Measurements from ENCODE around the gene IDS.
A peak's percentile ranks its signal among the peaks of the same experiment; 100 is the strongest.
"Not testable (repeated sequence)": the region's sequence is repeated elsewhere in the genome, so short reads cannot be mapped to it uniquely, and the experiment has no call there.

IDS gene

DNA sequence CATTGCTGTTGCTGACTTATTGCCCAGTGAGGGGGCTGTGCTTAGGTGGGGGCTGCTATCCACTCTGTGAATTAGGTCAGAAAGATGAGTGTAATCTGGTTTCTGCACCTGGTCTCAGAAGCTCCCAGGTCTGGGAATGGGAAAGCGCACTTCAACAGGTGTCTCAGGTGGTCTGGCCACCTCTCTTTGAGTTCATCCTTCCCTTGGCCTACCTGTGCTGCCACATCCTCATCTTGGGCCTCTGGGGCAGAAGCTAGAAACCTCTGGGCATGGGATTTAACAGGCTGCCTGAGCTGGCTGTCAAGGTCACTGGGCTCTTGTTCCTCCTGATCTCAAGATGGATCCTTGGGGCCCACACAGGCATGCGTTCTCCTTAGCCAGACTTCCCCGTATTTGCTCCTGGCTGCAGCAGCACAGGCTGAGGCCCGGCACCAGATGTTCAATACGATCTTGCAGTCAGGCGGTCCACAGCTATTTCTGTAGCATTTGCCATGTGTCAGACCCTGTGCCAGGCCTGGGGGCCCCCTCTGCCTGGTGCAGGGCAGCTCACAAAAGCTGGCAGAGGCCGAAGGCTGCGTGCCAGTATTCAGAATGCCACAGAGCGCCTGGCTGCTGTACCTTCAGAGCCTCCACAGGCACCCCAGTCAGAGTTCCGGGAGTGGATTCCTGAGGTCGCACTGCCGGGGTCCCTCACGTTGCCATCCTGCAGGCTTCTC, 21.4 kb upstream of the IDS start:
- DNase-seq = not testable (repeated sequence)

DNA sequence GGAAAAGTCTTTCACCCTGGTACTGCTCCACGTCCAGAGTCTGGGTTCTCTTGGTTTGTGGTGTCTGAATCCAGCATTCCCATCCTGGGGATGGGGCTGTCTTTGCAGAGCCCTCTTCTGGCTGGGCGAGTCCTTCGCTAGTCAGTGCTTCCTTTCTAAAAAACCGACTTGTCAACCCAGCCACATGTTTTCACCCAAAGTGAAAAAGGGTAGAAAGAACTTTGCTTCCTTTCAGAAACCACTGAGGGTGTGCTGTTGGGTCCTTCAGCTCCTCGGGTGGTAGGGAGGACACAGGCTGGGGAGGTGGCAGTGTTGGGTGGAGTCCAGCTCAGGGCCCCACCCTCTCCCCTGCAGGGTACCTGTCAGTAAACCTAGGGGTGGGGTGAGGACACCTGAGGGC, 20.8 kb upstream of the IDS start:
- peak; percentile 24 for DNase-seq

DNA sequence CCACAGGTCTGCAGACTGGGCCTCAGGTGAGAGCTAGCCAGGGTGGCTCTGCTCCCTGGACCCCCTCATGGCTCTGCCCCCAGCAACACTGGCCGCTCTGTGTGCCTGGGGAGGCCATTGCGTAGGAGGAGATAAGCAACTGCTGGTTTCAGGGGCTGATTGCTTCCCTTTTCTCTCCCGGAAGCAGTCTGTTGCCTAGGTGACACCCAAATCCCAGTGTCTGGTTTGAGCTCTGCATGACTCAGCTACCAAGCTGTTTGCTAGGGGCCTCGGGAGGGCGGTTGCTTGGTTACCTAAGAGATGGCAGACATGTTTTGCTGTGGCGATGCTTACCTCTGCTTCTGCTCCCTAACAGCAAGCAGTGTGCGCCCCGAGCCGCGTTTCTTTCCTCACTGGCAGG, 20.3 kb upstream of the IDS start:
- DNase-seq = peak; percentile 57

DNA sequence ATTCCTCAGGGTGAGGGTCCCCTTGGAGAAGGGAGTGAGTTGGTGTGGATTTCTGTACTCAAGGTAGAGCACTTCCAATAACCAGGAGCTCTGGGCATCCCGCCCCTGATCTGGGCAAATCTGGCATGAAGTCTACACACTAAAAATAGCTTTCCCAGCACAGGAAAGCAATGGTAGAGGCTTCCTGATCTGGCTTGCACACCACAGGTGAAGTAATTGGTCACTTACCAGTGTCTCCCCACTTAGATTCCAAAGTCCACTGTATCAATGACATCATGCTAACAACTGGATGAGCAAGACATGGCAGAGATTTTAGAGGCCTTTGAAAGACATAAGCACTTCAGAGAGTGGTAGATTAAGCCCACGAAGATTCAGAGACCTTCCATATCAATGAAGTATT, 17.8 kb upstream of the IDS start:
- DNase-seq = no peak

DNA sequence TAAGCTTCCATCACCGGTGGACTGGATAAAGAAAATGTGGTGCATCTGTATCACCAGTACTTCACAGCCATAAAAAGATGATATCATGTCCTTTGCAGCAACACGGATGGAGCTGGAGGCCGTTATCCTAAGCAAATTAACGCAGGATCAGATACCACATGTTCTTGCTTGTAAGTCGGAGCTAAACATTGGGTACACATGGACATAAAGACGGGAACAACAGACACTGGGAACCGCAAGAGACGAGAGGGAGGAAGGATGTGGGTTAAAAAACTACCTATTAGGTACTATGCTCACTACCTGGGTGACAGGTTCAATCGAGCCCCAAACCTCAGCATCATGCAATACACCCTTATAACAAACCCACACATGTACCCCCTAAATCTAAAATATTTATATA, 16.3 kb upstream of the IDS start:
- no peak for DNase-seq

DNA sequence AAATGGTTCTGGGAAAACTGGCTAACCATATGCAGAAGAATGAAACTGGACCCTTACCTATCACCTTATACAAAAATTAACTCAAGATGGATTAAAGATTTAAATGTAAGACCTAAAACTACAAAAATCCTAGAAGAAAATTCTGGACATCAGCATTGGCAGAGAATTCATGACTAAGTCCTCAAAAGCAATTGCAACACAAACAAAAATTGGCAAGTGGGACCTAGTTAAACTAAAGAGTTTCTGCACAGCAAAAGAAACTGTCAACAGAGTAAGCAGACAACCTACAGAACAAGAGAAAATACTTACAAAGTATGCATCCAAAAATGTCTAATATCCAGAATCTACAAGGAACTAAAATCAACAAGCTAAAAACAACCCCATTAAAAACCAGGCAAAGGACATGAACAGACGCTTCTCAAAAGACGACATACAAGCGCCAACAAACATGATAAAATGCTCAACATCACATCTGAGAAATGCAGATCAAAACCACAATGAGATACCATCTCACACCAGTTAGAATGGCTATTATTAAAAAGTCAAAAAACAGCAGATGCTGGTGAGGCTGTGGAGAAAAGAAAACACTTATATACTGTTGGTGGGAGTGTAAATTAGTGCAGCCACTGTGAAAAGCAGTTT, 15.7 kb upstream of the IDS start:
- DNase-seq = not testable (repeated sequence)

DNA sequence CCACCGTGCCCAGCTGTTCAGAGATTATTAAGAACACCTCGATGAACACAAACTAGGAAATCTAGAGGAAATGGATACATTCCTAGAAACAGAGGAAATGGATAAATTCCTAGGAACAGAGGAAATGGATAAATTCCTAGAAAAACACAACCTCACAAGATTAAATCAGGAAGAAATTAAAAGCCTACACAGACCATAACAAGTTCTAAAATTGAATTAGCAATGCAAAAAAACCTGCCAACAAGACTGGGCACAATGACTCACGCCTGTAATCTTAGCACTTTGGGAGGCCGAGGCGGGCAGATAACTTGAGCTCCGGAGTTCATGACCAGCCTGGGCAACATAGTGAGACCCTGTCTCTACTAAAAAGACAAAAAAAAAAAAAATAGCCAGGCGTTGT, 13.1 kb upstream of the IDS start:
- DNase-seq = no peak

DNA sequence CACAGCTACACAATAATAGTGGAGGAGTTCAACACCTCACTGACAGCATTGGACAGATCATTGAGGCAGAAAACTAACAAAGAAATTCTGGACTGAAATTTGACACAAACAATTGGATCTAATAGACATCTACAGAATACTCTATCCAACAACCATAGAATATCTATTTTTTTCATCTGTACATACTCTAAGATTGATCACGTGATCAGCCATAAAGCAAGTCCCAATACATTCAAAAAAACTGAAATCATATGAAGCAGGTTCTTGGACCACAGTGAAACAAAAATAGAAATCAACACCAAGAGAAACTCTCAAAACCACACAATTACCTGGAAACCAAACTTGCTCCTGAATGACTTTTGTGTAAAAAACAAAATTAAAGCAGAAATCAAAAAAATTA, 12.2 kb upstream of the IDS start:
- DNase-seq = no peak

DNA sequence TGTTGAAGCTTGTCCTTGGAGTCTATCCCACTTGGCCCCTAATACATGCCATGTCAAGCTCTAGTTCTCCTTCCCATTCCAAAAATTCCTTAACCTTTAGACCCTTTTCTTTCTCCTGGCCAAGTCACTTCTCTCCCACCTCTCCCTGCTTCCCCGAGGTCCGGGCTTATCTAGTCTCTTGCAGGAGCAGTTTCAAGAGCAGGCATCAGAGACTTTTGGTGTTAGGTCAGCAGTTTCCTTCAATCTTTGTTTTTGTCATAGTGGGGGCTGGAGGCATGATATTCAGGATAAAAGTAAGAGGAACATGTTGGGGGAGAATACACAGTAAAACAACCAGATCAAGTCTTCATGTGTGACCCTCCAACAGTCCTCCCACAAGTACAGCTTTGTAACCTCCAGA, 11.5 kb upstream of the IDS start:
- DNase-seq = no peak

DNA sequence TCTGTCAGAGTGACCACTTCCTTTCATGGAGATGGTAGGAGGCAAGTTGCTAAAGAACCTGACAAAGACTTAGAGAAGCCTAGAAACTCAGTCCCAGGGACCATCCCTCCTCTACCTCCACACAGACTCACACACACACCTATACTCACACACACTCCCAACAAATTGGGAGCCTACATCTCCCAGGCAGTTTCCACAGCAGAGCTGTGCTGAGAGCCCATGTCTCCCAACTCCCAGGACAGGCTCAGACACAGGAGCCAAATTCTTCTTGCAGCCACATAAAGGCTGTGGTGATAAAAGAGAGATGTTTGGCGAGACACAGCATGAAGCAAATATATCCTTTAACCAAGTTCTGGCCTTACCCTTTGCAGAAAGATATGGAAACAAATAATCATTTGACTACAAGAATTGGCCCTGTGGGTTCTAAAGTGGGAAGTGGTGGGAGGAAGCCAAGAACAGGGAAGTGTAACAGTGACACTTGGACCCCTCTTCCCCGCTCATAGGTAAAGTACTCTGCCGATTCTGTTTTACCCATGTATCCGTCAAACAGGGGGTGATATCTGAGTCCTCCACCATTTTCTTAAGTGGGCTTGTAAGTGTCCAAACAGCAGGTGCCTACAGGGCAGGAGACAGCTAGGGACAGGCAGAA, 11.0 kb upstream of the IDS start:
- DNase-seq = no peak

DNA sequence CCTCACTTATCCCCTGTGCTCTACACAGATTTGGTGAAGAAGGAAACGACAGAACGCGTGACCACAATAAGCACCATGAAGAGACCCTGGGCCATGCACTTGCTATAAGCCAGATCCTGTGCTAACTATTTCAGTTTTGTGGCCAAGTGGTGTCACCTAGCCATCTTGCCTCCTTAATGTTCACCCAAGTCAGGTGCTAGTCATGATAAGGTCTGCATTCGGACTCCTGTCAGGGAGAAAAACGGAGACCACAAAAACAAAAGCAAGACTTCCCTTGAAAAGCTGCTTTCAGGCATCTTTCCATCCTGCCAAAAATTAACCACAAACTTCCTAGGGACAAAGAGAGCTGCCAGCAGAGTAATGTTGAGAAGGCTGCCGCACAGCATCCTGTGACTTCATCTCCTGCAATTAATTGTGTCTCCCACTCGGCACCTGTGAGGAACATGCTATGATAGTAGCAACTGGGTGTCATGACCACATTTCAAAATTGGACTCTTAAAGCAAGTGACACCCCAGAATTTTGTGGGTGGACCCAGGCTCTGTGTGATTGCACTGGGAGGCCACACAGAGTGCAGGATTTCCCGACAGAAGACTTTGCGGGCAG, 8.8 kb upstream of the IDS start:
- DNase-seq = no peak

DNA sequence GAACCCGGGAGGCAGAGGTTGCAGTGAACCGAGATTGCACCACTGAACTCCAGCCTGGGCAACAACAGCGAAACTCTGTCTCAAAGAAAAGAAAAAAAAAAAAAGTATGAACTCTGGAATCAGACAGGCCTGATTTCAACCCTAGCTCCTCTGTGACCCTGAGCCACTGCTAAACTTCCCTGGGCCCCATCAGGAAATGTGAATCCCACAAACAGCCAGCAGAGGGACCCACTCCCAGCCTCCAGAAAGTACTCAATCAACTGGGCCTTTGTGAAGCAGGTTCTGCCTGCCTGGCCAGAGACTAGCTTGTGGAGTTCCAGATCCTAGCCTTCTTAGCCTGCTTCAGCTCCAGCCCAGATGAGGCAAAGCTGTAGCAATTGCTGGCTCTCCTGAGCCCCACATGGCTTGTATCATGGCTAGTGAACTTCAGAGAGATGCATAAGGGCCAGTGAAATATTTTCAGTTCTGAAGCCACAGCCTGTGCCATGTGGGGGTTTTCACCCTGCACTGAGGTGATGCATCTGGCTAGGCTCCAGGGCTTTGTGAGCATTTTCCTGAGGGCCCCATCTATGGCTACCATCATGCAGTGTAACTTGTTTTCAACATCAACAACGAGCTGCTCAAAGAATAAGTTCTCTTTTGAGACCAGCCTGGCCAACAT, 7.2 kb upstream of the IDS start:
- peak; percentile 54 for DNase-seq

DNA sequence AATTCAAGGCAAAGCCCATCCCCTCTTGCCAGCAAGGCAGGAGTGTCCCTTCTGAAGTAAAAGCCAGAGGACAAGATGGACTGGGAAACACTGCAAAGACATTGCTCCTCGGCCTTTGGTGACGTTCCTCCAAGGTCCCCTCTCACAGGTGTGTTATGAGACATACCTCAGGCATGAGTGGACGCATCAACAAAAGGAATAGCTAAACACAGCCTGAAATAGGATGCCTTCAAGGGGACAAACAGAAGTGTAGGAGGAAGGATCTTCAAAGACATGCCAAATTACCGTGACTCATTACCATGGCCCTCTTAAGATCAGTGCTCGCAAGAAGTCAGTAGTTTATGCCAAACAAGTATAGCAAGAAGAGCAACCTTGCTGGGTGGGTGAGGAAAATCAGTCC, 6.0 kb upstream of the IDS start:
- DNase-seq = no peak

DNA sequence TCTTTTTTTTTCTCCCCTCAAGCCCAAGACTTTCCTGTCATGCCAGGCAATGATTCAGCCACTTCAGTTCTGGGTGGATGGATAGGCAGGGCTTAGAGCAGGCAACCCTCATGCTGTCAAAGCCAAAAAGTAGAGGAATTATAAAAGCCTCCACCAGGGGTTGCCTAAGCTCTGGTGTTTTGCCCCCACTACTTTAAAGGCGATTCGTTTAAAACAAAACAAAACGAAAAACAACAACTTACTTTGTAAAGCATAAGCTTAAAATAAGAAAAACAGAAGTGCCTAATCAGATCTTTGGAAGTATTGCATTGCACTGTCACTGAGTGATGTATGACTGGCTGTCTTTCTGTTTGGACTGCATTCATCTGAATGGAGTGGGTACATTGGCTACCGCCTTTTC, 5.3 kb upstream of the IDS start:
- no peak for DNase-seq

DNA sequence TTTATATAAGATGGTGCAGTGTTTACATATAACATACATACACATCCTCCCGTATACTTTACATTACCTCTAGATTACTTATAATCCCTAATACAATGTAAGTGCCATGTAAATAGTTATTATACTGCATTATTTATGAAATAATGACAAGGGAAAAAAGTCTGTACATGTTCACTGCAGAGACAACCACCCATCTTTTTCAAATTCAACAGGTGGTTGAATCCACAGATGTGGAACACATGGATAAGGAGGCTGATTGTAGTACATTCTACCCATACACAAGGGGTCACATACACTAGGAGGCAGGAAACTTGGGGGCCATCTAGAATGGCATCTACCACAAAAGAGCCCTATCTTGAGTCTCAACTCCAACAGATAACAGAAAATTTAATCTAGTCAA, 3.4 kb upstream of the IDS start:
- no peak for DNase-seq

DNA sequence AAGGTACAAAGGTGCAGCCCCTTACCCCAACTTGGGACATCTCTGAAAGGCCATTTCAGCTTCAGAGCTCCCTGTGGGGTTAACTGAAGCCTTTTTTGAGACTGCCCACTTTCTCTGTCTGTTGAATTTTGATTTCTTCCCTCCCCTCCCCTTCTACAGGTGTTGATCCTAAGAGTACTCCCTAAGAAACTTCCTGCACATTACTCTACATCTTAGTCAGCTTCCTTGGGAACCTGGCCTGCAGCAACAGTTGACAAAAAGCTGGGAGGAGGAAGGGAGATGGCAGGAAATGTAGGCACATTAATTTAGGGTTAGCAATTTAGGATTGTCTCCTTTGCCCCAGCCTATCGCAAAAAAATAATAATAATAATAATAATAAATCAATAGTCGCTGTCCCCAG, 1.2 kb upstream of the IDS start:
- DNase-seq = no peak

DNA sequence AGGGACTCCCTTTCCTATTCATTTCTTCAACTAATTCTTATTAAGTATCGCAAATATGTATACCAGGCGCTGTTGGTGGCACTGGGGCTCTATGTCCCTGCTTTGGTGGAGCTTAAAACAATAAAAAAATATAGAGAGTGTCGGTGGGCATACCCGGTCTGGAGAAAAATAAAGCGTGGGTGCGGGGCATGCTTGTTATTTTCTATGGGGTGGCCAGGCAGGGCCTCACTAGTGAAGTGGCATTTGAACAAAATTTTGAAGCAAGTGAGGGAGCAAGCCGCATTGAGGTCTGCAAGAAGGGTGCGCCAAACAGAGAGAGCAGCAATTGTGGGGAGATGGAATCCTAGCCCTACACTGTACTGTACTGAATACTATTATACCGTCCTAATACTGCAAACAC, 565 bp upstream of the IDS start:
- DNase-seq = no peak

DNA sequence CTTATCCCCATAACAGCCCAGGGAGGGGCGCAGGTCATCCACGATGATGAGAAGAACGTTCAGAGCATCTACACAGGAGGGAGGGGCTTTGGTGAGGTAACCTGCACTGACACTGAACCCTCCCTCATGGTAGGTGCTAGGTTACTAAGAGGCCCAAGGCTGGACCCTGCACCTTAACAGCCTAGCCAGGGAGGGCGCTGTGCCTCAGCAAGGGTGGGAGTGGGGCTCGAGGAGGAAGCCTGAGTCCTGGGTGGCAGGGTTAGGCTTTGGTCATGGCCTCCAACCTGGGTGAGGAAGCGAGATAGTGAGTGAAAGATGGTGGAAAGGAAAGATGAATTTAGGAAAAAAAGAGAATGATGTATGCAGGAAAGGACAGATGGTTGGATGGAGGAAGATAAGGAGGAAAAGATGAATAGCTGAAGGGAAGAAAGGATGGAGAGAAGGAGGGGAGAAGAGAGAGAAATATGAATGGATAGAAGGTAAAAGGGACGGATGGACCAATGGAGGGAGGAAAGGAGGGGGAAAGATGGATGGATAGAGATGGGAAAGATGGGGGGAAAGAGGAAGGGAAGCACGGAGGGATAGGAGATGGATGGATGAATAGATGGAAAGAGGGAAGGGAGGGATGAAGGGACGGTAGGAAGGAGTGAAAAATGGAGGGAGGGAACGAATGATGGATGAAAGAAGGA, 736 bp downstream of the IDS start:
- peak; percentile 52 for DNase-seq

DNA sequence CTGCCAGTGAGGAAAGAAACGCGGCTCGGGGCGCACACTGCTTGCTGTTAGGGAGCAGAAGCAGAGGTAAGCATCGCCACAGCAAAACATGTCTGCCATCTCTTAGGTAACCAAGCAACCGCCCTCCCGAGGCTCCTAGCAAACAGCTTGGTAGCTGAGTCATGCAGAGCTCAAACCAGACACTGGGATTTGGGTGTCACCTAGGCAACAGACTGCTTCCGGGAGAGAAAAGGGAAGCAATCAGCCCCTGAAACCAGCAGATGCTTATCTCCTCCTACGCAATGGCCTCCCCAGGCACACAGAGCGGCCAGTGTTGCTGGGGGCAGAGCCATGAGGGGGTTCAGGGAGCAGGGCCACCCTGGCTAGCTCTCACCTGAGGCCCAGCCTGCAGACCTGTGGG, 1.7 kb downstream of the IDS start:
- DNase-seq = peak; percentile 53

DNA sequence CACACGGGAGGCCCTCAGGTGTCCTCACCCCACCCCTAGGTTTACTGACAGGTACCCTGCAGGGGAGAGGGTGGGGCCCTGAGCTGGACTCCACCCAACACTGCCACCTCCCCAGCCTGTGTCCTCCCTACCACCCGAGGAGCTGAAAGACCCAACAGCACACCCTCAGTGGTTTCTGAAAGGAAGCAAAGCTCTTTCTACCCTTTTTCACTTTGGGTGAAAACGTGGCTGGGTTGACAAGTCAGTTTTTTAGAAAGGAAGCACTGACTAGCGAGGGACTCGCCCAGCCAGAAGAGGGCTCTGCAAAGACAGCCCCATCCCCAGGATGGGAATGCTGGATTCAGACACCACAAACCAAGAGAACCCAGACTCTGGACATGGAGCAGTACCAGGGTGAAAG, 2.2 kb downstream of the IDS start:
- not testable (repeated sequence) for DNase-seq

DNA sequence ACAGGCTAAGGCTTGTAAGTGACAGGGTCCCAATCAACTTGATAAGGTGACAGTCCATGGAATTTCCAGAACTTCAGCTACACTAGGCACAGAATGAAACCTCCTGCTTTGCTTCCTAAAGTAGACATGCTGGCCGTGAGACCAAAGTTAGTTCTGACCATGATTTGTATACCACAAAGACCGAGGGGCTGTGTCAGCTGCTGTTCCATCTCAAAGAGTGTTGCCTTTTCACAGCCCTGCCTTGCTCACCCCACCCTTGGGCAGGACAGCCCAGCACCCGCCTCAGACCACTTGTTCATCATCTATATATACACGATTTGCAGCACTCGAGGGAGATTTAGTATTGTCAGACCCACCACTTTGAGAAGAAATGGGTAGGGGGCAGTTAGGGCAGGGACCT, 5.3 kb downstream of the IDS start:
- DNase-seq = no peak

DNA sequence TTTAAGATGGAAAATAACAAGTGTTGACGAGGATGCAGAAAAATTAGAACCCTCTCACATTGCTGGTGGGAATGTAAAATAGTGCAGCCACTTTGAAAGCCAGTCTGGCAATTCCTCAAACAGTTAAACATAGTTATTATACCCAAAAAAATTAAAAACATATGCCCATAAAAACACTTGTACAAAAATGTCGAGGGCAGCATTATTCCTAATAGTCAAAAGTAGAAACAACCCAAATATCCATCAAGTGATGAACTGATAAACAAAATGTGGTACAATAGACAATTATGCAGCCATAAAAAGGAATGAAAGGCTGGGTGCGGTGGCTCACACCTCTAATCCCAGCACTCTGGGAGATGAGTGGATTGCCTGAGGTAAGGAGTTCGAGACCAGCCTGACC, 6.3 kb downstream of the IDS start:
- no peak for DNase-seq

DNA sequence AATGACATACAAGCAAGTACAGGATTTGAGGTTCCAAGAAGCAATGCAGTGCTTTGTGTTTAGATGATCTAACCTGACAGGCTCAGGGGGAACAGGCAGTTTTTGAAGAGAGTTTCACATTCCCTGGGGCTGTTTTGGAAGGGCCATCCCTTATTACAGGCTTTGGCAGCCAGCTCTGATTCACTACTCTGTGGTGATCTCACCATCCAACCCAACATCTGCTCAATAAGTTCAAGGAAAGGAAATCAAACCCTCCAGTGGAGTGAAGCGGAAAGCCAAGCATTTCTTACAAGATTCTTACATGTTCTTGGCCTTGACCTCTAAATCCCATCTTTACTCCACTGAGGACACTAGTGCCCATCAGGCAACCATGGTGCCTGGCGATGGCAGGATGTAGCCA, 7.5 kb downstream of the IDS start:
- no peak for DNase-seq

All from activated gamma-delta T cell treated with Interleukin-2 at 50 U/mL for 16 hours (primary cell).